Activated naive CD8-positive, alpha-beta T cell treated with anti-CD3 and anti-CD28 coated beads, Interleukin-2, amount 50 U/mL, for 16 hours (primary cell): ENCODE data around the gene MESP1.
"Not testable (repeated sequence)": the region's sequence is repeated elsewhere in the genome, so short reads cannot be mapped to it uniquely, and the experiment has no call there.

ENCODE experiments used
- DNase-seq: peaks from one replicate; pipeline ENCODE4 v3.0.0-alpha.2; 2020; ENCODE audit warnings: low read depth, low spot score

MESP1 gene, protein sequence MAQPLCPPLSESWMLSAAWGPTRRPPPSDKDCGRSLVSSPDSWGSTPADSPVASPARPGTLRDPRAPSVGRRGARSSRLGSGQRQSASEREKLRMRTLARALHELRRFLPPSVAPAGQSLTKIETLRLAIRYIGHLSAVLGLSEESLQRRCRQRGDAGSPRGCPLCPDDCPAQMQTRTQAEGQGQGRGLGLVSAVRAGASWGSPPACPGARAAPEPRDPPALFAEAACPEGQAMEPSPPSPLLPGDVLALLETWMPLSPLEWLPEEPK

DNA sequence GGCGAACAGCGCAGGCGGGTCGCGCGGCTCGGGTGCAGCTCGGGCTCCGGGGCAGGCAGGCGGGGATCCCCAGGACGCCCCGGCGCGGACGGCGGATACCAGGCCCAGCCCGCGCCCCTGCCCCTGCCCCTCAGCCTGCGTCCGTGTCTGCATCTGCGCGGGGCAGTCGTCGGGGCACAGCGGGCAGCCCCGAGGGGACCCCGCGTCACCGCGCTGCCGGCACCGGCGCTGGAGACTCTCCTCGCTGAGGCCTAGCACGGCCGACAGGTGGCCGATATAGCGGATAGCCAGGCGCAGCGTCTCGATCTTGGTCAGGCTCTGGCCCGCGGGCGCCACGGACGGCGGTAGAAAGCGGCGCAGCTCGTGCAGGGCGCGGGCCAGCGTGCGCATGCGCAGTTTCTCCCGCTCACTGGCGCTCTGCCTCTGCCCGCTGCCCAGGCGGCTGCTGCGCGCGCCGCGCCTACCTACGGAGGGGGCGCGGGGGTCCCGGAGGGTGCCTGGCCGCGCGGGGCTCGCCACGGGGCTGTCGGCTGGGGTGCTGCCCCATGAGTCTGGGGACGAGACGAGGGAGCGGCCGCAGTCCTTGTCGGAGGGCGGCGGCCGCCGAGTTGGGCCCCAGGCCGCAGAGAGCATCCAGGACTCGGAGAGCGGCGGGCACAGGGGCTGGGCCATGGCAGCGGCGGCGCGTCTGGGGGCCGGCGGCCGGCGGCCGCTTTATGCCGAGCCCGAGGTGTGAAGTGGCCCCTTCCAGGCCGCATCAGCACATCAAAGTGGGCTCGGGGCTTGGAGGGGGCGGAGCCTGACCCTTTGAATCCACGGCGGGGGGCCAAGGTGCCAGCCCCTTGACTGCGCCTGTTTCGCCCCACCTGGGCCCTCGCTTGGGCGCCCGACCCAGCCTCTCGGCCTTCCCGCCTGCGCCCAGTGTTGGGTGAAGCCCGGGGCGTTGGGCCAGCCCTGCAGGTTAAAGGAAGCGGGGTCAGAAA lies at the start of gene MESP1:
Gene MESP1, minus strand, starts transcription at position 690 of the 983 bp plus-strand sequence. Its CDS starts 18 bp downstream, at position 672.
- peak; percentile 57 for DNase-seq

DNA sequence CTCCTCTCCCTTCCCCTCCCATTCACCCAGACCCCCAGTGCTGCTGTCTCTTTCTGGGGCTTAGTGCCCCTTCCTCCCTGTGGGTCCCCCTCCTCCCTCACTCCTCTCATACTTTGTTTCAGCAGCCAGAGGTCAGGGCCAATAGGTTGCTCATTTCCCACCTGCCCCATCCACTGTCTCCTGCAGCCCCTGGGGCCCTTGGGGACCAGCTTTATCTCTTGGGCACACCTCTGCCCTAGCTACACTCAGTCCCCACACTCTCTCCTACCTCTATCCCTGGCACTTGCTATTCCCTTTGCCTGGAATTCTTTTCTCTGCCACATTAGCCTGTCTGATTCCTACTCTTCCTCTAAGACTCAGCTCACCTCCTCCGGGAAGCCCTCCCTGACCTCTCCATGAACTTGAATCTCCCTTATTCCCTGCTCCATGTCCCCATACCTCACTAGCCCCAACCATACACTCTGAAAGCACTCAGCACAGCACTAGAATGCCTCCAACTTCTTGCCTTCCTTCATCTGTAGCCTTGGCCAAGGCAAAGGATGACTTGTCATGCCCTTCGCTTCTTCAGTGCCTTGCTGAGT lies 49.0 kb upstream of the MESP1 start:
- DNase-seq = no peak

DNA sequence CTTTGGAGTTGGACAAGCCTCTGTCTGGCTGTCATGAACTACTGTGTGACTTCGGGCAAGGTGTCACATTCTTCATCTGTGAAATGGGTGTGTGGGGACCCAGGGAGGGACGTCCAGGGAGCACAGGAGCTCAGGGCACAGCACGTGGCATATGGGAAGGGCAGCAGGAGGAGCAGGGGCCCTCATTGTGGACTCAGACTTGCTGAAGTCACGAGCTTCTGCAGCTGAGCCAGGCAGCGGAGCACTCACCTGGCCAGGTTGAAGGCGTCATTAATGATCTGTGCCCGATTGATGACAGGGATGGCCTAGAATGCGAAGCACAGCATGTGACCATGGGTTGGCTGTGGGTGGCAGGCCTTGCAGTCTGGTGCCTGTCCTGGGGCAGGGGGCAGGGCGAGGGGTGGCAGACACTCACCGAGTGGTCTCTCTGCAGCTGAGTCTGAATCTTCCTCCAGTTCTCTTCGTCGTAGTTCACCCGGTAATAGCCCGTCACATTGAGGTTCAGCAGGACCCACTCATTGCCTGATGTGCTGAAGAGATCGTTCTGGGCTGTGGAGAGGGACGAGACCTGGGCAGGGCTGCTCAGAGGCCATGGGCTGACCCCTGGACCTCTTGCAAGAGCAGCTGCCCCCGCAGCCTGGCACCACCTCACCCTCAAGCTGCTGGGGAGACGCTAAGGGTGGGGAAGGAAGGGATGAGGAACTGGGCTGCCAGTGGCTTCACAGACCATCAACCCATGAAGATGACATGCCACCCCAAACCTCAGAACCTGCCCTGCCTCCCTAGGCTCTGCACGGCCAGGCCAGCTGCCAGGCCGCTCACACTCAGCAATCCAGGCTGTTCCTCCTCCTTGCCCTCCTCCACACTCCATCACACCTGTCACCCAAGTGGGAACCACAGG lies 48.2 kb upstream of the MESP1 start:
- no peak for DNase-seq

DNA sequence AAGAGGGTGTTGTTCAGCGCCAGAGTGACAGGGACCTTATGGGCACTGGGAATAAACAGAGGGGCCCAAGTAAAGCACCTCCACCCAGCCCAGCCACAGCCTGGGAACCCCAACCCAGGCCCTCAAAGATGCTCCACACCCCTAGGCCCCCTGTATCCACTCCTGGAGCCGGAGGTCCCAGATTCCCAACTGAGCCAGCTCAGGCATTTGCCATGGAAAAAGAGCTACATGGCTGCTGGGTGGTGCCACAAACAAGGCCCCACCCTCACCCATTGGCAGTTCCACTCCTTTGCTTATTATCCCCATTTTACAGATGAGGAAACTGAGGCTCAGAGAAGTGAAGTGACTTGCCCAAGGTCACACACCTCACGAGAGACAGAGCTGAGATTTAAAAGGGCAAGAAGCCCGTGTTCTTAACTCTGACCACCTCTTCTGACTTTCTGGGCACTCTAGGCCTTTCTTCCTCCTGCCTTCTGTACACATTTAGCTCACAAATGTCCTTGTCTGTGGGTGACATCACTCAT lies 46.7 kb upstream of the MESP1 start:
- DNase-seq = no peak

DNA sequence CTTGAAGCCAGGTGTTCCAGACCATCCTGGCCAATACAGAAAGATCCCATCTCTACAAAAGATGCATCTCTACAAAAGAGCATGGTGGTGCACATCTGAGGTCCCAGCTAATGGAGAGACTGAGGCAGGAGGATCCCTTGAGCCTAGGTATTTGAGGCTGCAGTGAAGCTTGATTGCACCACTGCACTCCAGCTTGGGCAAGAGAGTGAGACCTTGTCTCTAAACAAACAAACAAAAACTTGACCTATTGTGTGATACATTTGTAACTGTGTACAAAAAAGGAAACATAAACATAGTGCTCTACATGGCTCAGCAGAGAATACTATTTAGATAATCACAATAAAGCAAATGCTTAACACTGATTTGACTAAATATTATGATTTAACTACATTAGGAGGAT lies 44.9 kb upstream of the MESP1 start:
- no peak for DNase-seq

DNA sequence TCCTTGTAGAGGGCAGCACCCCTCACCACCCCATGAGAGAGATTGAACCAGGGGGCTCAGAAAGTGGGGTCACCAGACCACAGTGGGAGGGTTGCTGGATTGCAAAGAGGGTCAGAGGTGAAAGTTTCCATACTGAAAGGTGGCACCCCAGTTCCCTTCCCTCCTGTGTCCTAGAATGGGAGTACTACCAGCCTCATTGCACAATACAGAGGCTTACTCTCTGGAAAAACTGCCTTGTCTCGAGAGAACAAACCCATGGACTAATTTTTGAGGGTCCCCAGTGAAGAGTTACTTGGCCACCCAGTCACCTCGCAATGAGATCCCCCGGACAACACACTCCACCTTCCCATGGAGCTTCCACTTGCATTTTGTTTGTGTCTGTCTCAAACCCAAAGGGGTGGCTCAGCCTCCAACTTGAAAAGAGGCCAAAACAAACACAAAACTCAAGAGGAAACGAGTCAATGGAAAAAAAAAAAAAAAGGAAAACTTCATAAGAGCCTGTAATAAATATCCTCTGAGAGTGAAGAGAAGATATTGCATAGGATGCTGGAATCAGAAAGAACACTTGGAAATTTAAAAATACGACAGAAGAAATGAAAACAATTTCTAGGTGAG lies 43.7 kb upstream of the MESP1 start:
- DNase-seq = no peak

DNA sequence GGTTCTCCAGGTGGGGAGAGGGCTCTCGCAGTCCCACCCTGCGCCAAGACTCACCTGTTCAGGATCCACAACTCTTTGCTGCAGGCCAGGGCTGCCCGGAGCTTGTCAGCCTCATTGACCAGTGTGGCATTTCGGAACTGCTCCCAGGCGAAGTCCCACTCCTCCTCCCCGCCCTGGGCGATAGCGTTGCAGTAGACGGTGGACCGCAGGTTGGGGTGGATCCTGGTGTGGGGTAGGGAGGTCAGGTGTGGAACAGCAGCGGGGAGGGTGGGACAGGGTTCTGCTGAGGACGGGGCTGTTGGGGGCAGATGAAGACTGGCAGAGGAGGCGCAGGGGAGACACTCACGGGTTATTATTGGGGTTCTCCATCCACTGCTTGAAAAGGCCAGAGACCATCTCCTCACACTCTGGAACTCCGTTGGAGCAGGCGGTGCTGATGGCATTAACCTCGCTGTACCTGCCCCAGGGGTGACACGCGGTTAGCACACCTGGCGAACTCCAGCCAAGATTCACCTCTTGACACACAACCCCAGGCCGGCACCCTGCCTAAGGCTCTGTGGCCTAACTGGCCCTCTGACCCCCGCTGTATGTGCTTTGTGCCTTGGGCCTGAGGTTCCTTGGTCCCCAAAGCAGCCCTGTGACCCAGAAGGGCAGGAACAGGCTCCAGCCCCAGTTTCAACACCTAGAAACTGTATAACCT lies 41.2 kb upstream of the MESP1 start:
- DNase-seq = no peak

DNA sequence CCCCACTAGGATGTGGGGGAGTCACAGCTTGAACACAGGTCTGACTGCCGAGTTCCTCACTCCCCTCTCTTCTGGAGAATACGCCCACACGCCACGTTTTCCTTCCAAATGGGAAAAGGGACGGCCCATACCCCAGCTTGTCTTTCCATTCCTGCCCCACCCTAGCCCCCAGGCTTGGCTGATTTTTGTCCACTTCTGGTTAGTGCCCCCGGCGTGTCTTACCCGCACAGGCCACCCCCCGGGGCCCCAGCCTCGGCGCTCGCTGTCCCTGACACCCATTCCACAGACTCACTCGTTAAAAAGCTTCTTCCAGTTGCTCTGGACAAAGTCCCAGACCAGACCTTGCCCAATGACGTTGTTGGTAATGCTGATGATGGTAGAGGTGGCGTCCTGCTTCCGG lies 39.6 kb upstream of the MESP1 start:
- no peak for DNase-seq

DNA sequence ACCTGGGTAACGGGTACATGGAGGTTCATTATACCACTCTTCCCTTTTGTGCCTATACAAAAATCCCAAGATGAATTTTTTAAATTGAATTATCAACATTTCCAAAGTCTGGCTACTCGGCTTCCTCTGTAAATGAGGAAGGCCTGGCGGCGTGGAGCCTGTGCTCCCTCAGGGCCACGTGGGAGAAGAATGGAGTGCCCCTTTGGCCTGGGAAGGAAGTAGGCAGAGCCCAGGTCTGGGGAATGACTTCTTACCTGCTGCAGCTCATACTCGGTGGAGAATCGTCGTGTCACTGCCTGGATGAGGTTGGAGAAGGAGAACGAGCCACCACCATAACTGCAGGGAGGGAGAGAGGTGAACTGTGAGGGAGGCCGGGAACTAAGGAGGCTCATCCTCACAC lies 39.2 kb upstream of the MESP1 start:
- DNase-seq = no peak

DNA sequence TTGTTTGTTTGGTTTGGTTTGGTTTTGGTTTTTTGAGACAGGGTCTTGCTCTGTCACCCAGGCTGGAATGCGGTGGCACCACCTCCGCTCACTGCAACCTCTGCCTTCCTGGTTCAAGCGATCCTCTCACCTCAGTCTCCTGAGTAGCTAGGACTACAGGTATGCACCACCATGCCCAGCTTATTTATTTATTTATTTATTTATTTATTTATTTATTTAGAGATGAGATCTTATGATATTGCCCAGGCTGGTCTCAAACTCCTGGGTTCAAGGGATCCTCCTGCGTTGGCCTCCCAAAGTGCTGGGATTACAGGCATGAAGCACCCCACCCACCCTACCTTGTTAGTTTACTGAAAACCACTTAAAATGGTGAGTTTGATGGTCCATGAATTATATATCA lies 37.5 kb upstream of the MESP1 start:
- DNase-seq = not testable (repeated sequence)

DNA sequence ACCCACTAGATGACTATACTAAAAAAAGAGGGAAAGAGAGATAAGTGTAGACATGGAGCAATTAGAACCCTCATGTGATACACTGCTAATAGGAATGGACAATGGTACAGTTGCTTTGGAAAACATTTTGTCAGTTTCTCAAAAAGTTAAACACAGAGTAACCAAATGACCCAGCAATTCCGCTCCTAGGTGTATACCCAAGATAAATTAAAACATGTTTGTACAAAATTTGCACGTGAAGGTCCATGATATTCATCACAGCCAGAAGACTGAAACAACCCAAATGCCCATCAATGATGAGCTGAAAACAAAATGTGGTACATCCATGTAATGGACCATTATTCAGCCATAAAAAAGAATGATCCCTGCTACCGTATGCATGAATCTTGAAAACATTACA lies 36.9 kb upstream of the MESP1 start:
- no peak for DNase-seq

DNA sequence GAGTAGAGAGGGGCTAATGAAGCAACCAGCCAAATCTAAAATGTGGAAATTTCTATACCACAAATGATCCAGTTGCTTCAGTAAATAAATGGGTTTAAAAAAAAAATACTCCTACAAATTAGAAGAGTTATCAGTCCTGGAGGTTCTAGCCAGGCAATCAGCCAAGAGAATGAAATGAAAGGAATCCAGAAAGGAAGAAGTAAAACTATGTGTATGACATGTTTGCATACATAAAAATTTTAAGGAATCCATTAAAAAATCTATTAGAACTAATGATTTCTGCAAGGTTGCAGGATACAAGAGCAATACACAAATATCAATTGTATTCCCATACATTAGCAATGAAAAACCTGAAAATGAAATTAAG lies 34.7 kb upstream of the MESP1 start:
- no peak for DNase-seq

DNA sequence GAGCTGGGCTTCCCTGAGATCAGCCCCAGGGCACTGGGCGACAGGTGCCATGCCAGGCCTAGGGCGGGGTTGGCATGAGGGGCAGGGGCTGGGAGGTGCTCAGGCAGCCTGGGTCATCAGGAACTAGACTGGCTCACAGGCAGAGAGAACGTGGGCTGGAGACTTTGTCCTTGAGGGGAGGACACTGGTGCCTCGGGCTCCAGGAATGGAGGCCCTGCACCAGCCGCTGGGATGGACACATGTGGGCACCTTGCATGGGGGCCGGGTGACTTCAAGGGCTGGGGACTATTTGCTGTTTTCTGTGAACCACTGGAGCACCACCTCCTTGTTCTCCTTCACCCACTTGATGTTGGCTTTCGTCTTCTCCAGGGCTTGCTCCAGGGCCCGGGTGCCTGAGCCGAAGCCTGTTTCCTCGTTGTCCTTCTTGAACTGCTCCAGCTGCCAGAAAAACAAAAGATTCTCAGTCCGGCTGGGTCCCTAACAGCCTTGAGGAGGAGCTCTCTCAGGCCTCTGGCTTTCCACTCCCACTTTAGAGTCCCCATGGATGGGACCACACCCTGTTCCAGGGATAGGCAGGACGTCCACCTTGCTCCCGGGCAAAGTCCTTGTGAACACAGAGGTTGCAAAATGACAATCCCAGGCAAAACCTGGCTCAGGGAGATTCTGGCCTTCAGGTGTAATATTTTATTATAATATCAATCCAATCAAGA lies 34.2 kb upstream of the MESP1 start:
- no peak for DNase-seq

DNA sequence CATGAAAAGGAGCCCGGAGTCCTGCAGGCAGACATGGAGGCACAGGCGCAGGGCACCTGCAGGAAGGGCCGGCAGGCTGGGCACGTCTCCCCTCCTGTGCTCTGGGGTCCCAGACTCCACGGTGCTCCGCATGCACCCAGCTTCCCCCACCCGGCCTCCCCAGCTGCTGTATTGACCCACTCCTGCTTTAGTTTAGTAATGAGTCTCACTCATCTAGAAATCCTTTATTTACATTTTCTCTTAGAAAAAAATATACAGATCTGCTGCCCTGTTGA lies 33.6 kb upstream of the MESP1 start:
- no peak for DNase-seq

DNA sequence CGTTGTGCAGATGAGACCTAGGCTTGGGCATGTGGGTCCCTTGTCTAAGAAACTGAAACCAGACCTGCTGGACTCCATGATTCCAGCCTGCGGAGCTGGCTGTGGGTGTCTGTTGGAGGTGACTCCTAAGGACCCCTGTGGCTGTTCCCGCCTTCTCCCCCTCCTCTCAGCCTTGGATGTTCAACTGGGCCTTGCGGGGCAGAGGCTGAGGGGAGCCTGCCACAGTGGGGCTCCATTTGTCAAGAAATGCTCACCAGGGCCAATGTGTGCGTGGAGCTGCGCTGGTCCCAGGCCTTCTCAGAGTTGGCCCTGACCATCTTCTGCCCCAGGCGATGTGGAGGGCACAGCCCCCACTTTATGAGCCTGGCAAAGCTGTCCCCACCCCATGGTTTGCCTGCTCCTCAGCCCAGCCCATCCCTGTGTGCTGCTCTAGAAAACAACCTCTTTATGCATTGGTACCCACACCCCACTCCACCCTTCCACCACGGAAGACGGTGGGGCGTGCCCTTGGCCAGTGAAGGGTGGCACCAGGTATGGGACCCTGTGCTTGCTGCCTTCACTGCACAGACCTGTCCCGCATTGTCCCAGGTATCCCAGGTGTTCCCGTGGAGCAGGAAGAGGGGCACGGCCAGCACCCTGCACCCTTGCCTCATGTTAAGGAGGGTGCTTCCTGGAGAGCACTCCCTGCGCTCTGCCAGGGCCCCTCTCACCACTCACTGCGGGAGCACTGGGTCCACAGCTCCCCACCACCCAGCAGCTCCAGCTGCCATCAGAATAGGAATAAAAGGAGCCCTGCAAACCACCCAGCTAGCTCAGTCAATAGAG lies 33.0 kb upstream of the MESP1 start:
- DNase-seq = no peak

DNA sequence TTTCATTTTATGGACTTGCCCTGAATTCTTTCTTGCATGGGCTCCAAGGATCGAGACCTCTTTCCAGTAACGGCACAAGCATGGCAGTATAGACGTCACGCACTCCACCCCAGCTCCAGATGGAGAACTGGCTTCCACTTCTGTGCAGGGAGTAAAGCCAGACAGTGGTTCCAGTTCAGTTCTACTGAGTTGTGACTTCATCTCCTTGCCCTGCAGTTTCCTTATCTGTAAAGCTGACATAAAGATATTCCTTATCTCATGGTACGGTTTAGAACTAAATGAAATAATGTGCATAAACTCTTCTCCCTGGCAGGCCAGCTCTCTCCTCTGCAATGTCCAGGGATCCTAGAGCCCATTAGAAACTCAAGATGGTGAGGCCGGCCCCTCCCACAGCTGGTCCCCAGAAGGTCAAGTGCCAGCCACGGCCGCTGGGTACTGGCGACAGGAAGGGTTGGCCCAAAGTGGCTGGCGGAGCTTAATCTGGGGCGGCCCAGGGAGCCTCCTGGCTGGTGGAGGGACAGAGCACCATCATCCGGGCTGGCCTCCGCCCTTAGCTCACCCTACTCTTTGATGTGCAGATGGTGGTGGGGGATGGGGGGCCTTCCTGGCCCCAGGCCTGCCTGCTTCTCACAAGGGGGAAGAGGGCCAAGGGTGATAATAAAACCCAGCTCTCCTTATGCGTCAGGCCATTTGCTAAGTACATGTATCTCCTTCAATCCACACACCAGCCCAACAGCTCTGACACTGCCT lies 32.2 kb upstream of the MESP1 start:
- no peak for DNase-seq

DNA sequence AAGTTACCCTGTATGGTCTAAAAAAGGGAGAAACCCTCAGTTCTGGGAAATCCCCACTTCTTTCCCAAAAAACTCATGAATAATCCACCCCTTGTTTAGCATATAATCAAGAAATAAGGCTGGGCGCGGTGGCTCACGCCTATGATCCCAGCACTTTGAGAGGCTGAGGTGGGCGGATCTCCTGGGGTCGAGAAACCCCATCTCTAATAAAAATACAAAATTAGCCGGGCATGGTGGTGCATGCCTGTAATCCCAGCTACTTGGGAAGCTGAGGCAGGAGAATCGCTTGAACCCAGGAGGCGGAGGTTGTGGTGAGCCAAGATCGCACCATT lies 31.5 kb upstream of the MESP1 start:
- not testable (repeated sequence) for DNase-seq

DNA sequence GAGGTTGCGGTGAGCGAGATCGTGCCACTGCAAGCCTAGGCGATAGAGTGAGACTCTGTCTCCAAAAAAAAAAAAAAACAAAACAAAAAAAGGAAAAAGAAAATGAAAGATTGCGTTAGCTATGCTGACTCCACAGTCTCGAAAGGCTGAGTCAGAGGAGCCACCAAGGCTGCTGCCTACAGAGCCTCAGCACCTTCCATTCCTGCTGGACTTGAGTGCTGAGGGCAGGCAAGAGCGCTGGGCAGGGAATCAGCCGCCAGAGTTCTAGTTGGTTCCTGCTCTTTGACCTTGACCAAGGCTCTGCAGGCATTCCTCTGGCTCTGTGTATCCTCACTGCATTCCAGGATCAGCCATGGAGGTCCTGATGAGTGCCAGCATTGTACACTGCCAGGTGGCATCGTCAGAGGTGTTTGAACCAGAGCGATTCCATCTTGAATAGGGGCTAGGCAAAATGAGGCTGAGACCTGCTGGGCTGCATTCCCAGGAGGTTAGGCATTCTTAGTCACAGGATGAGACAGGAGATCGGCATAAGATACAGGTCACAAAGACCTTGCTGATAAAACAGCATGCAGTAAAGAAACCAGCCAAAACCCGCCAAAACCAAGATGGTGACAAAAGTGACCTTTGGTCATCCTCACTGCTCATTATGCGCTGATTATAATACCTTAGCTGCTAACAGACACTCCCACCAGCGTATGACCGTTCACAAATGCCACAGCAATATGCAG lies 31.0 kb upstream of the MESP1 start:
- no peak for DNase-seq
